Measurements from ENCODE around the gene GPR137. TPM values are rescaled to one million over a fixed set of nuclear protein-coding genes. Genes with fewer than 3 reads are reported as not detected.
A peak's percentile ranks its signal among the peaks of the same experiment; 100 is the strongest.

The GPR137 gene
- total and polyA plus RNA-seq, 10 of the 15 experiments (the other 5 are each of a cell fraction or from before 2014, with no cell fraction given) = 0.37 to 29.2 (median 13.8) TPM

- Histone ChIP-seq H3K27ac (ENCODE audit: control insufficient read depth, insufficient read depth) (no peak overlapping the region), H3K27me3 (replicated peaks in 1 of 2; ENCODE audit: control insufficient read depth in 2 of 2, insufficient read depth in 2 of 2, low read length in 1 of 2) (no peaks in the 10 kb centered on the region), H3K4me1 (ENCODE audit: control insufficient read depth, insufficient read depth, low read length) (peaks cover 21% of the 10 kb centered on the region), H3K4me2 (ENCODE audit: control insufficient read depth, insufficient read depth) (no peak overlapping the region), H3K9me3 (replicated peaks; ENCODE audit: control insufficient read depth, insufficient read depth, low read length) (no peaks in the 10 kb centered on the region), H3K36me3 (ENCODE audit: control insufficient read depth in 2 of 2, insufficient read depth in 2 of 2, low read length in 1 of 2) (no peaks in the 10 kb centered on the region), H4K20me1 (ENCODE audit: control insufficient read depth, insufficient read depth) (no peaks in the 10 kb centered on the region), H3K4me3 (no peak overlapping the region), H3K9ac (ENCODE audit: control insufficient read depth, insufficient read depth, low read length) (no peak overlapping the region), H3K79me2 (ENCODE audit: control insufficient read depth, insufficient read depth, low read length) (no peaks in the 10 kb centered on the region), H2AFZ (ENCODE audit: control insufficient read depth, low read depth, low read length) (no peak overlapping the region)
- SMC1A ChIA-PET (ENCODE audit: uncharacterized antibody, unreplicated experiment) = interaction anchor here (0.7 to 6.4 kb wide), 4 partner anchors 9 to 33 kb away, joined by 3 to 71 read pairs (median 4); partner anchors contain the start of genes CATSPERZ, ESRRA, PRDX5 and TRMT112
- intact Hi-C loops (cut with micrococcal nuclease; ENCODE audit: unreplicated experiment) = no loop called here
- no peak for DNase-seq (ENCODE audit: low read depth, low spot score)
- 70% methylated on average over 8 of the region's 8 CpGs for WGBS (ENCODE audit: insufficient coverage, insufficient replicate concordance, low lambda C conversion rate, missing lambda C conversion rate)
- ATAC-seq = no peak
- no TSS peak for BruUV-seq (replicated peaks)
- in situ Hi-C loops (cut with MboI) = no loop called here
- peak; percentile 18 for FAIRE-seq
- RAD21 ChIA-PET (ENCODE audit: unreplicated experiment) = interaction anchor here (1.9 to 4.2 kb wide), 3 partner anchors 16 to 29 kb away, joined by 6 to 86 read pairs (median 29); partner anchors contain the start of genes ESRRA, PRDX5 and TRMT112
- CTCF ChIA-PET = interaction anchor here (6.5 to 14.7 kb wide), 3 partner anchors 15 to 29 kb away, joined by 43 to 228 read pairs (median 100); partner anchors contain the start of genes ESRRA, PRDX5 and TRMT112
- POLR2A ChIA-PET = interaction anchor here (0.6 to 2.7 kb wide), 5 partner anchors 10 to 445 kb away, joined by 3 to 11 read pairs (median 4); partner anchors contain the start of genes ESRRA, PRDX5 and TRMT112
- TF ChIP-seq ZBTB11 (CRISPR knock-in tag; IDR thresholded peaks at IDR 0.05) = no peak
- TF ChIP-seq WRNIP1 (IDR thresholded peaks at IDR 0.05; ENCODE audit: borderline replicate concordance, low read depth, low read length) = no peak
- TF ChIP-seq TAF1 (IDR thresholded peaks at IDR 0.05; ENCODE audit: borderline replicate concordance, low read depth, low read length) = no peak
- TF ChIP-seq ETV6 (conservative IDR thresholded peaks at IDR 0.05 in 1 of 2, IDR thresholded peaks at IDR 0.05 in 1 of 2; ENCODE audit: borderline replicate concordance in 1 of 2, low read depth in 1 of 2) = no peak
- no peak for TF ChIP-seq FOS (IDR thresholded peaks at IDR 0.05; ENCODE audit: borderline replicate concordance, extremely low read depth, insufficient read length)
- TF ChIP-seq MYB (IDR thresholded peaks at IDR 0.05; ENCODE audit: borderline replicate concordance, low read depth, low read length) = no peak
- no peak for TF ChIP-seq MXI1 (IDR thresholded peaks at IDR 0.05; ENCODE audit: low read depth, low read length)
- TF ChIP-seq MAX (IDR thresholded peaks at IDR 0.05; ENCODE audit: low read depth, low read length) = no peak
- no peak for TF ChIP-seq CREM (IDR thresholded peaks at IDR 0.05; ENCODE audit: low read depth)
- no peak for TF ChIP-seq TBL1XR1 (IDR thresholded peaks at IDR 0.05; ENCODE audit: low read depth, low read length)
- TF ChIP-seq NKRF (conservative IDR thresholded peaks at IDR 0.05) = no peak
- TF ChIP-seq E2F8 (IDR thresholded peaks at IDR 0.05; ENCODE audit: low read depth, partially characterized antibody) = no peak
- TF ChIP-seq NRF1 (conservative IDR thresholded peaks at IDR 0.05; ENCODE audit: low read depth, low read length) = no peak
- TF ChIP-seq YY1 (IDR thresholded peaks at IDR 0.05; ENCODE audit: low read depth, low read length) = no peak
Measured at GRCh38 chr11:64333556-64333955, 47.9 kb downstream of the GPR137 start.
